Stimulated activated CD8-positive, alpha-beta memory T cell treated with anti-CD3 and anti-CD28 coated beads, Interleukin-2, amount 100 ng/mL, for 1 hour (primary cell): ENCODE data around the gene LRRC46.

Source experiments
- DNase-seq, 2 donors: peaks; one replicate each; pipeline ENCODE4 v3.0.0-alpha.2; 2020; ENCODE audit warnings: low read depth in 2 of 2

The LRRC46 gene, protein sequence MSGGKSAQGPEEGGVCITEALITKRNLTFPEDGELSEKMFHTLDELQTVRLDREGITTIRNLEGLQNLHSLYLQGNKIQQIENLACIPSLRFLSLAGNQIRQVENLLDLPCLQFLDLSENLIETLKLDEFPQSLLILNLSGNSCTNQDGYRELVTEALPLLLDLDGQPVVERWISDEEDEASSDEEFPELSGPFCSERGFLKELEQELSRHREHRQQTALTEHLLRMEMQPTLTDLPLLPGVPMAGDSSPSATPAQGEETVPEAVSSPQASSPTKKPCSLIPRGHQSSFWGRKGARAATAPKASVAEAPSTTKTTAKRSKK

DNA sequence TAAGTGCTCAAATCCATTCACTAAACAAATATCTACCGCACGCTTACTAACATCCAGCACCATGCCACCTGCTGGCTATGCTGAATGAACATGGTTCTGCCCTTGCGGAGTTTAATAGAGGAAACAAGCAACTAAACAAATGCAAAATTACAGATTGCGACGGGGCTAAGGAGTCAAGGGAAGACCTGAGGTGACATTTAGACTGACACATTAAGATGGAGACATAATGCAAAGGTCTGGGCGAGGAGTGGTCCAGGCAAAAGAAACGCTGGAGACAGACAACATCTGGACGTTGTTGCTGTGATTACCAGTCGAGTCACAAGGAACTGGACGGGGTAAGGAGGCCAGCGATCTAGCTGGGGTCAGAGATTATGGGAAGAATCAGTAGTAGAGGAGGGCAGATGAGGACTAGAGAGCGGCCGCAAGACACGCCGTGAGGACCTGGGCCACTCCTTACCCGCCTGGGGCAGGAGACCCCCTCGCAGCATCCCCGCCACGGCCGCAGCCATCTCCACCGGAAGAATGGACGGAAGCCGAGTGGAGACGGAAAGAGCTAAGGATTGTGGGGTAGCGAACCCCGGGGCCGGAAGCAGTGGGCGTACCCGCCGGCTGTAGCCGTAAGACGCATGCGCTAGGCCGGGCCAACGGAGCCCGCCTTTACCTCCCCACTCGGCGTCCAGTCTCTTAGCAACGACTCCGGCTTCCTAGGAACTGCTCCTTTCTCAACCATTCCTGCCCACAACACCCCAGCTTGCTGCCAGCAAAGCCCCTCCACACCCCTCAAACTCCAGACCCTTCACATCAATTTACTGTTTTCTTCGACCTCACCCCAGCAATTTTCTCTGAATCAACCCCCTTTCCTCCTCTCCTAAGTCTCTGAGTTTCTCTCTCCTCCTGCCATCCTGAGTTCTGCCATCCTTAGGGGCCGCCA lies at the start of gene LRRC46, which contains the start of gene MRPL10:
LRRC46 (plus strand) TSS at position 668 of the 931 bp plus-strand sequence. CDS start 320 bp downstream, outside the sequence.
MRPL10 (minus strand) TSS at position 539 of the 931 bp plus-strand sequence; CDS start at position 509, 30 bp downstream.
- peak; percentile 81 to 87 for DNase-seq

DNA sequence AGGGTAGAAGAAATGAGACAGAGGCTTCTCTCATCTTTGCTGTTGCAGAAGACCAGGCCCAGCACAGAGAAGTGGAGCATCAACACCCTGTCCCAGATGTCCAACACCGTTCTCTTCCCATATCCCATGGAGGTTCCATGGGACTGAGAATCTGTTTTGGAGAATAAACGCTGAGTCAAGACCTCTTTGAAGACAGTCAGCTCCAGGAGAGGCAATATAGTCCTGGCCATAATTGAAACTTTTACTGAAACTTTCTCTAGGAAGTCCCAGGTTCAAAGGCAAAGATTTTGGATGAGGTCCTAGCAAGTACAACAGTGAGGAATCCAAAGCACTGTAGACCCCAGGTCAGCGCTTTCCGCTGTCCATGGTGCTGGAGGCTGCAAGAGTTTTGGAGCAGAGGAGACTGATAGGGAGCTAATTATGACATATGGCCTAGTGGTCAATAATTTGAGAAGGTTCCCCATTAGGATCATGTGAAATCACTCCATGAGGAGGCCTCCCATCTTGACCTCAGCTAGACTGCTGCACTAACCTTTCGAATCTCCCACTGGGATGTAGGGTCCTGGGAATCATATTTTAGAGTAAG lies 45.8 kb upstream of the LRRC46 start:
- DNase-seq, result no peak

DNA sequence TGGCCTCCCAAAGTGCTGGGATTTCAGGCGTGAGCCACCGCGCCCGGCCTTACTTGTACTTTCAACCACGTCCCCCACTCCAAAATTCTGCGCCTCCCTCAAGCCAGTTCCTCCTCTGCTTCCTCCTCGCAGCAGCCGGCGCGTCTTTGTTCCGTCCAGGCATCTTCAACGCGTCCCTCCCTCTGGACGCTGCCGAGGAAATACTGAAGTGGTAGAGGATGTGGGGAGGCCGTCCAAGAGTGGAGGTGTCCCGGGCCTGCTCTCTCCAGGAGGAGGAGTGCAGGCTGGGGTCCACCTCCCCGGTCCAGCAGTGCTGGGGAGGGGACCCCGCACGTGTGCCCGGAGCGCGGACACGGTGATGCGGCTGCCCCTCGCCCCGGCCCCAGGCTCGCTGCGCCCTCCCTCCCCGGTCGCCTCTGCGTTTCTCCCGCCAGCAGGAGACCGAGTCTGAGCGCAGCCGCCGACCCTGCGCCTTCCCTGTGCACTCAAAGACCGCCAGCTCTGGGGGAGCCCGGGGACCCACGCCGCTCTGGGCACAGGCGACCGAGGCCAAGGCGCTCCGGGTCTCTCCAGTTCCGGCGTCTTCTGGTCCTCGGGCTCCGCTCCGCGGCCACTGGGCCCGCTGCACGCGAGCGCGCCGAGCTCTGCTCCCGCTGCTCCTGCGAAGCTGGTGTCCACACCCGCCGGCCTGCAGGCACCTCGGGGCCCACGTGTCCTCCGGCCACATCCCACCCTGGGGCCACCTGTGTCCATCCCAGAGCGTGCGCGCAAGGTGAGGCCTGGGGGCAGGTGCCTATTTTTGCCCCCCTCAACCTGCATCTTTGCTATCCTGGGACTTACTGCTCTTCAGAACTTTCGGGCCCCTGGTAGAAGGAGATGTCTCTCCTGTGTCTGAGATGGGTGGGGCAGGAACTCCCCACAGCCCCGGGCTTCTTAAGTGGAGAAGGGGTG lies 41.6 kb upstream of the LRRC46 start:
- DNase-seq, result peak; percentile 9 to 24

DNA sequence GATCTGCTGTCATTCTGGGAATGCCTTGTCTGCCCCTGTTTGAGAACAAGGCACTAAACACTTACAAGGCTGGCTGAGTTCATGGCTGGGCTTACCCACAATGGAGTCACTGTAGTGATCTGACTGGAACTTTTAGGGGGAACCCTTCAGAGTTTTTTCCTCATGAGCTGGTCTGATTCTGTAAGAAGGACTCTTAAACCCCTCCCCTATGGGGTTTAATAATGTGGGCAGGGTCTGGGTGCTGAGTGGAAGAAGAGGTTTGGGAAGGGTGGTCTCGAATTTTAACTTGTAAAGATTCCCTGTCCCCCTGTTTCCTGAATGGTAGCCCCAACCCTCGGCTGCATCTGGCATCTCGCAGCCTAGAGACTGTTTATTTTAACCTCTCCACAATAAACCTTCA lies 40.4 kb upstream of the LRRC46 start:
- no peak for DNase-seq

DNA sequence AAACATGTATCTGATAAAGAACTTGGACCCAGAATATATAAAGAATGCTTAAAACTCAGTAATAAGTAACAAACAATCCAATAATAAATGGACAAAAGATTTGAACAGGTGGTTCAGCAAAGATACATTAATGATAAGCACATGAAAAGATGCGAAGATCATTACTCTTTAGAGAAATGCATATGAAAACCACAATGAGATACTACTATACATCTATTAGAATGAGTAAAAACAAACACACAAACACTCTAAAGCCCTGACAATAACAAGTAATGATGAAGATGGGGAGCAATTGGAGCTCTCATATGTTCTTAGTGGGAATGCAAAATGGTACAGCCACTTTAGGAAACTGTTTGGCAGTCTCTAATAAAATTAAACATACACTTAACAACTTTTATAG lies 39.0 kb upstream of the LRRC46 start:
- no peak for DNase-seq

DNA sequence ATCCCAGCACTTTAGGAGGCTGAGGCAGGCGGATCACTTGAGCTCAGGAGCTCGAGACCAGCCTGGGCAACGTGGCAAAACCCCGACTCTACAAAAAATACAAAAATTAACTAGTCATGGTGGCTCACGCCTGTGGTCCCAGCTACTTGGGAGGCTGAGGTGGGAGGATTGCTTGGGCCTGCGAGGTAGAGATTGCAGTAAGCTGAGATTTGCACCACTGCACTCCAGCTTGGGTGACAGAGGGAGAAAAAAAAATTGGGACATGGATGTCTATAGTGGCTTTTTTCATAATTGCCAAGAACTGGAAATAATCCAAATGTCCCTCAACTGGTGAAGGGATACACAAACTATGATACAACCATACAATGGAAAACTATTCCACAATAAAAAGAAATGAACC lies 38.5 kb upstream of the LRRC46 start:
- DNase-seq, result no peak

DNA sequence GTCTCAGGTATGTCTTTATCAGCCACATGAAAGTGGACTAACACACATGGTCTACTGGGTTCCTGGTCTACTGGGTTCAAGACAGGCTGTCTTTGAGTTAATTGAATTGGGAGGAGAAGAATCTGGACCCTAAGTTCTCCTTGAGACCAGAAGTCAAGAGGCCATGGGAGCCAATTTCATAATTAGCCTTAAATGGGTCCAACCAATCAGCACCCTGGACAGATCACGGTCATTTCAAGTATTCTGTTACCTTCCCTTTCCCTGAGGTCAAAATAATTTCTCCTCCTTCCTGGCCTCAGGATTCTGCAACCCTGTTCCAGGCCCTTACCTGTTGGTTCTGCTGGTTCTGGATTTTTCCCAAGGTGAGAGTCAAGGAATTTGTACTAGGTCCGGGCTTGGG lies 33.7 kb upstream of the LRRC46 start:
- no peak for DNase-seq

DNA sequence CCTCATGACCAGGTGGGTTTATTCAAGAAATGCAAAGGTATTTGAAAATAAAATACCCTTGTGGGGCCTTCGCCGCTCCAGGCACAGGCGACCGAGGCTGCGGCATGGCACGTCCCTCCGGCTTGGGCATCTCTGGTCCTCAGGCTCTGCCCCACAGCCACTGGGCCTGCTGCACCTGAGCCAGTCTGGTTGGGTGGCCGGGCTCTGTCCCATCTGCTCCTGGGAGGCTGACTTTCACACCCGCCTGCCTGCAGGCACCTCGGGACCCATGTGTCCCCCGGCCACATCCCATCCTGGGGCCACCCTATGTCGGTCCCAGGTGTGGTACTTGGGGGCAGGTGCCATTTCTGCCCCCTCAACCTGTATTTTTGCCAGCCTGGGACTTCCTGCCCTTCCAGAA lies 30.8 kb upstream of the LRRC46 start:
- DNase-seq, result no peak

DNA sequence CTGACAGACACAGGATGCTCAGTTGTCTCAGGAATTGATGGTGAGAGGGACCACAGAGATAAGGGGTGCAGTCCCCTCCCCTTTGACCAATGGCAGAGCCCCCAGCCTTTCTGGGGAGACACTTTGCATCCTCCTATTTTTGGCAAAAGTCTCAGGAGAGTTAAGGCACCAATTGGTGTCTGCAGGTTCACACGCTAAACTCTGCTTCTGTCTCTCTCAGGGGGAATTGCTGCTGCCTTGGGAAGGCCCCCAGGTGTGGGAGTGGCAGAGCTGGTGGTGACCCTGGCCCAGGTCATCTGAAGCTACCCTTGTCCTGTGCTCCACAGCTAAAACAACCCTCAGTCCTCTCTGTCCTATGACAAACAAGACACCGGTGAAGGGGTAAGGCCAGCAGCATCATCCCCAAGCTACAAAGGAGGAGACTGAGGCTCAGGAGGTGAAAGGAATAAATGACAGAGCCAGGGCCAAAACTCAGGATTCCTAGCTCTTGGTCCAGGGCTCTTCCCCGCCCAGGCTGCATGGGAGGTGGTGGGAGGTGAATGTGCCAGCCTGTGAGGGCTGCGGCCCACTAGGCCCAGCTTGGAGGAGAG lies 30.2 kb upstream of the LRRC46 start:
- DNase-seq, result no peak

DNA sequence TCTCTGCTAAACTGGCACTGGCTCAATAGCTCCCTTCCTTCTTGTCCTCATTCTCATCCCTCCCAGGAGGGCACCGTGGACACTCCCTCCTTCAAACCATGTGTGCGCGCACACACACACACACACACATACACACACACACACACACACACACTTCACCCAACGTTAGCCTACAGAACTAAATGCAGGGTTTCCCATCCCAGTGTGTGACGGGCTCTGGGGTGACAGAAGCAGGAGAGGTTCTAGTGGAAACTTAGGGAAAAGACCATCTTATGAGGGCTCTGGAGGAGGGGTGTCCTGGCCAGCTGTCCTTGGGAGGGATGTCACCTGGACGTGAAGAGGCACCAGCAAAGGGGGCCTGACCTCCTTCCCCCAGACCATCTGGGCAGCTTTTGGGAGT lies 29.6 kb upstream of the LRRC46 start:
- no peak for DNase-seq

DNA sequence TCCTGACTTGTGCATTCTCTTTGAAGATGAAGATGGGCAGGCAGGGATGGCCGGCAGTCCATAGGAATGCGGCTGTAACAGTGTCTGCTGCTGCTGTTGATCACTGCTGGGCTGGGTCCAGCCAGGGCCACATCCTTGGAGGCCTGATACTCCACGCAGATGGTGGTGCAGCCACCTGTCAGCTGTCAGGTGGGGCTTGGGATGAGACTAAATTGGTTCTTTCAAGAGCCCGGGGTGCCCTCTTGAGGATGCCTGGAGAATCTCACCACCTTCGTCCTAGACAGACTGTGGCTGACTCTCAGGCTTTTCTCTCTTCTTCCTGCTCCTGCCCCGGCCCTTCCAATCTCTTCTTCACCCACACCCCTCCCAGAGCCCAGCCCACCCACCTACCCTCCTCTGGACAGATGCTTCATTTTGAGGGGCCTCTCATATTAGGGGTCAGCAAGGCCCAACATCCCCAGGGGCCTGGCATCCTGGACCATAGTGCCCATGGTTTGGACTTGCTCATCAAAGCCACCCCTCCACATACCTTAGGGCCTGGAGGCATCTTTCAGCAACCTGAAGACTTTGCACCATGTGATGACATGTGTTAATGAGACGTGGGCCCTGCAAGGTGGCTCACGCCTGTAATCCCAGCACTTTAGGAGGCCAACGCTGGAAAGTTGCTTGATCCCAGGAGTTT lies 29.0 kb upstream of the LRRC46 start:
- DNase-seq, result peak; percentile 20 to 29

DNA sequence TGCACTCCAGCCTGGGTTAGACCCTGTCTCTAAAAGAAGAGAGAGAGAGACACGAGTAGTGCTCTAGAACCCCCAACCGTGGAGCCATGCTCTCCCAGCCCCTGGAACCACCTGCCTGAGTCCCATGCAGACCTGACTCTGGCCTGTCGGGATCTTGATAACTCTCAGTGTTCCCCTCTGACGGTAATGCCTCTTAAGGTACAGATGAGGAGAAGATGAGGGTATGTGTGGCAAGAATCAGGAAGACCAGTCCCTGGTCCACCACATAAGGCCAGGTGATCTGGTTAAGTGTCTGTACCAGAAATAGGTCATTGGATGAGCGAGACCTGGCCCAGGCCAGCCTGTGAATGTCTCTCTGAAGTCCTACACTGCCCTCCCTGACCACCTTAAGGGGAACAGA lies 28.3 kb upstream of the LRRC46 start:
- DNase-seq, result no peak

DNA sequence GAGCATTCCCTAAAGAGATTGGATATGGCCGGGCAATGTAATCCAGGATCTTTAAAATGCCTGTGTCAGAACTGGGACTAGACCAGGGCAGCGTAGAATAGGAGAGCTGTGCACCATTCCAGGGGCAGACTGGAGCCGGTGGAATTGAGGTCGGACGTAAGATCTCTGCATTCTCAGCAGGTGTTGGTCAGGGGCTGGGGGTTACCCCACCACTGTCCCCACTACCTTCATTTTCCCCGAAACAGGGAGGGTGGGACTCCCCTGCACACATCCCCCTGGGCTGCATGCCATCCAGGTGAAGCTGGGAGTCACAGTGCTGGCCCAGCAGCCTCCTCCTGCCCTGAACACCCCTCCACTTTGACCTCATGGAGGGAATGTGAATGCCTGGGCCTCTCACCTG lies 27.7 kb upstream of the LRRC46 start:
- no peak for DNase-seq

DNA sequence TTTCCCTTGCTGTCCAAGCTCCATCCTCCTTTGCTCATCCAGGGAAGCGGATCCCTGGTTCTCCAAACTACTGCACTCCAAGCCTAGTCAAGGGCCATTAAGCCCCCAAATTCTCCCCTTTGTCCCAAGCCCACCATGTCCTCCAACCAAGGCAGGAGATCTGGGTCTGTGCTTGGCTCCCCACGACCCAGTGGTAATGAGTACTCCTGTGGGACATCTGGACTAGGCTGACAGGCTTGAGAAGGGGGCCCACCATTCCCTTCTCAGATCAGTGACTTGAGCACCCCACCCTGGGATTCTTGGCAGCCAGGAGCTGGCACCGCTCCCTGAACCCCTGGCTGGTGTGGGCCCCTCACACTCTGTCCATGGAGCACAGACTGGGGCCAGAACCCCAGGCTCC lies 27.0 kb upstream of the LRRC46 start:
- no peak for DNase-seq

DNA sequence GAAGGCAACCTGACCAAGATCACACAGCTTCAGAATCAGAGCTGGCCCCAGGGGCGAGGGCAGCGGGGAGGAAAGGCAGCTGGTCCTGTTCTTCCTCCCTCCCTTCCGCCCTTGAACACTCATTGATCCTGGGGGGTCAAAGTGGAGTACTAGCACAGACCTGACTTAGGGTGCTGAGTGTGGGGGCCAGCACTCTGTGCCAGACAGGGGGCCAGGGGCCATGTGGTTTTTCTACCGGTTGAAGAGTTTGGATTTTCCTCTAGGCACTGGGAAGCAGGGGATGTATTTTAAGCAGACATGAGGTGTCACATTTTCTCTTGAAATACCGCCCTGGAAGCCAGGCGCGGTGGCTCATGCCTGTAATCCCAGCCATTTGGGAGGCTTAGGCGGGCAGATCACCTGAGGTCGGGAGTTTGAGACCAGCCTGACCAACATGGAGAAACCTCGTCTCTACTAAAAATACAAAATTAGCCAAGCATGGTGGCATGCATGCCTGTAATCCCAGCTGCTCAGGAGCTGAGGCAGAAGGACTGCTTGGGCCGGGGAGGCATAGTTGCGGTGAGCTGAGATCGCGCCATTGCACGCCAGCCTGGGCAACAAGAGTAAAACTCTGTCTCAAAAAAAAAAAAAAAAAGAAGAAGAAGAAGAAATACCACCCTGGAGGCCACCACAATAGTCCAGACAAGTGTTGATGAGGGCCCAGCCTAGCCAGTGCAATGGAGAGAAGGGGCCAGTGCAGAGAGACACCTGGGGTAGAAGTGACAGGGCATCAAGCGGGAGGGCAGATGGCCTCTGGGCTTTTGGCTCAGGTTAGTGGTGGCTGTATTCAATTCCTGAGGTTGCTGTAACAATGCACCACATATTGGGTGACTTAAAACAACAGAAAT lies 25.2 kb upstream of the LRRC46 start:
- no peak for DNase-seq

DNA sequence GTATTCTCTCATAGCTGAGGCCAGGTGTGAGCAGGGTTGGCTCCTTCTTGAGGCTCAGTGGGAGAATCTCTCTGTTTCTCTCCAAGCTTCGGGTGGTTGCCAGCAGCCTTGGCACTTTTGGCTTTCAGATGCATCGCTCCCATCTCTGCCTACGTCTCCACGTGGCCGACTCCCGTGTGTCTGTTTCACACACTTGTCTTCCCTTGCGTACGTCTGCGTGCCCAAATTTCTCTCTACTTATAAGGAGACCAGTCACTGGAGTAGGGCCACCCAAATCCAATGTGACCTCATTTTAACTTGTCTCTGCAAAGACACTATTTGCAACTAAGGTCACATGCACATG lies 24.6 kb upstream of the LRRC46 start:
- DNase-seq, result no peak

DNA sequence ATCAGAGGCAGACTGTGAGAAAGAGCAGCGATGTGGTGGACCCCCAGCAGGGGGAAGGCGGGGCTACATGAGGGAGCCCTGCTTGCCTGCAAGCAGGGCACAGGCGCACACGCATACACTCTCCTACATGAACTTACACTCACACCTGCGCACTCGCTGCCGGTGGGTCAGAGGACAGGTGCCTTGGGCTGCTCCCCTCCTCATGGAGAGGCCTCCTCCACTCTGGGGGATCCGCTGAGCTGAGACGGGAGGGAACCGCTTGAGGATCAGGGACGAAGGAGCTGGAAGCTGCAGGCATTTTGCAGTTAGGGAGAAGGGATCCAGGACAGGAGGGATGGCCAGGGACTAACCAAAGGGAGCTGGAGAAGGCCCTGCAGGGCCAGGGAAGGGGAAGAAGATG lies 24.0 kb upstream of the LRRC46 start:
- DNase-seq, result no peak

DNA sequence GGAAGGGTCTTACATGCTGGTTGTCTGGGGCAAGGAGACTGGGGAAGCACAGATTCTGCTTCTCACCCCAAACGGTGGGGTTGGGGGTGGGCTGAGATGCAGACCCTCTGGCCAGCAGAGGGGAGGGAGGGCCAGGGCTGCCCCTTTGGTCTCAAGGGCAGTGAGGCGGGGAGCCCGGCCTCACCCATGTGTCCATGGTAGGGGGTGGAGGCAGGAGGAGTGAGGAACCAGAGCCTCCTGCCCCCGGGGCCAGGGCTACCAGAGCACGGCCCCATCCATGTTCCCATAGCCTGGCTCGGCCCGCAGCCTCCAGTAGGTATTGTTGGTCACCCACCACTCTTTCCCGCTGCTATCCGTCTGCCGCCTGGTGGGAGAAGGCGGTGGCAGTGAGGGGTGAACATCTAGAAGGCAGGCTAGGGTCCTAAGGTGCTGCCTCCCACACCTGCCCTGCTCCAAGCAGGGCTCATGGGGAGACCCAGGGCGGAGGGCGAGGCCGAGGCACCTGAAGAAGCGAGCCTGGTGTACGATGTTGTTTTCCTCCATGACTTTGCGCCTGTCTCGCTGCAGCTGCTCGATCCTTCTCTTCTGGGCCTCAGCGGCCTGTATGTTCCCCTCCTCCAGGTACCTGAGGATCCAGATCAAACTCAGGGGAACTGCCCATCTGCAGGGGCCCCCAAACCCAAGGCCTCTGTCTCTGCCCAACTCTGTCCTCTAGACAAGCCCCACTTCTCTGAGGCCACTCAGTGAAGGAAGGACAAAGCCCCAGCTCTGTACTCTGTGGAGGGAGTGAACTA lies 23.2 kb upstream of the LRRC46 start:
- DNase-seq, result no peak
